C4-2B (cell line): ENCODE results near the gene WASF2.

Source experiments
- H3K27ac ChIP-seq: fragments of 450-650 bp; 2 replicates; pipeline ENCODE4 v1.5.1; 2017
- ZFX ChIP-seq: fragments of 450-650 bp; IDR thresholded peaks from 2 replicates; pipeline ENCODE4 v1.6.1; 2017
- TF ChIP-seq, protein P1 (sequence below): fragments of 450-650 bp; conservative IDR thresholded peaks from 2 replicates; pipeline ENCODE4 v1.5.1; 2017; ENCODE audit warnings: mild to moderate bottlenecking

Gene WASF2

GRCh38 chr1:27451343-27451742, 38.6 kb downstream of the WASF2 start:
- H3K27ac ChIP-seq: no peak overlapping the region
- no peak for TF ChIP-seq ZFX
- TF ChIP-seq, protein P1, sequence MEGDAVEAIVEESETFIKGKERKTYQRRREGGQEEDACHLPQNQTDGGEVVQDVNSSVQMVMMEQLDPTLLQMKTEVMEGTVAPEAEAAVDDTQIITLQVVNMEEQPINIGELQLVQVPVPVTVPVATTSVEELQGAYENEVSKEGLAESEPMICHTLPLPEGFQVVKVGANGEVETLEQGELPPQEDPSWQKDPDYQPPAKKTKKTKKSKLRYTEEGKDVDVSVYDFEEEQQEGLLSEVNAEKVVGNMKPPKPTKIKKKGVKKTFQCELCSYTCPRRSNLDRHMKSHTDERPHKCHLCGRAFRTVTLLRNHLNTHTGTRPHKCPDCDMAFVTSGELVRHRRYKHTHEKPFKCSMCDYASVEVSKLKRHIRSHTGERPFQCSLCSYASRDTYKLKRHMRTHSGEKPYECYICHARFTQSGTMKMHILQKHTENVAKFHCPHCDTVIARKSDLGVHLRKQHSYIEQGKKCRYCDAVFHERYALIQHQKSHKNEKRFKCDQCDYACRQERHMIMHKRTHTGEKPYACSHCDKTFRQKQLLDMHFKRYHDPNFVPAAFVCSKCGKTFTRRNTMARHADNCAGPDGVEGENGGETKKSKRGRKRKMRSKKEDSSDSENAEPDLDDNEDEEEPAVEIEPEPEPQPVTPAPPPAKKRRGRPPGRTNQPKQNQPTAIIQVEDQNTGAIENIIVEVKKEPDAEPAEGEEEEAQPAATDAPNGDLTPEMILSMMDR: no peak

GRCh38 chr1:27448982-27449381, 41.0 kb downstream of the WASF2 start:
- TF ChIP-seq, protein P1: no peak
- TF ChIP-seq ZFX: no peak
- H3K27ac ChIP-seq: no peak overlapping the region

- TF ChIP-seq, protein P1: no peak
- no peak for TF ChIP-seq ZFX
These were observed 42.1 kb downstream of the WASF2 start for GRCh38 chr1:27447883-27448282.

DNA sequence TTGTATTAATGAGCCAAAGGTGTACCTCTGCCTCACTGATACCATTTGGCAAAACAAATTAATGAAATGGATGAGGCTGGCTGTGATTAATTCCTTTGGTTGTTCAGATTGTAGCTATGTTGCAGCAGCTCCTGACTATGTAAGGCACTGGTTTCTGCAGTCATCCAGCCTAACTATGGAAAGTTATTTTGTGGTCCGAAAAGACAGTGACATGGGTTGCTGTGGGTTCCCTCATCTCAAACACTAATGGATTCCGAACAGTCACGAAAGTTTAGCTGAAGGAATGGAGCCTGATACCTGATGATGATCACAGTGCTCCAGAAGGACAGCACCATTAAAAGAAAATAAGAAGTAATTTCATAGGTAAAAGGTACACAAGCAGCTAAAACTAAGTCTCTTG, 42.6 kb downstream of the WASF2 start:
- H3K27ac ChIP-seq: no peak overlapping the region
- TF ChIP-seq ZFX: no peak
- TF ChIP-seq, protein P1: no peak

More at GRCh38 chr1:27447883-27448282, 42.1 kb downstream of the WASF2 start:
- no peak overlapping the region for H3K27ac ChIP-seq

- no peak overlapping the region for H3K27ac ChIP-seq
These were observed 43.4 kb downstream of the WASF2 start for GRCh38 chr1:27446496-27447020.

GRCh38 chr1:27445177-27445936, 44.6 kb downstream of the WASF2 start:
- no peak overlapping the region for H3K27ac ChIP-seq
- no peak for TF ChIP-seq ZFX
- TF ChIP-seq, protein P1: no peak

More at GRCh38 chr1:27446496-27447020, 43.4 kb downstream of the WASF2 start:
- TF ChIP-seq, protein P1: no peak
- no peak for TF ChIP-seq ZFX

DNA sequence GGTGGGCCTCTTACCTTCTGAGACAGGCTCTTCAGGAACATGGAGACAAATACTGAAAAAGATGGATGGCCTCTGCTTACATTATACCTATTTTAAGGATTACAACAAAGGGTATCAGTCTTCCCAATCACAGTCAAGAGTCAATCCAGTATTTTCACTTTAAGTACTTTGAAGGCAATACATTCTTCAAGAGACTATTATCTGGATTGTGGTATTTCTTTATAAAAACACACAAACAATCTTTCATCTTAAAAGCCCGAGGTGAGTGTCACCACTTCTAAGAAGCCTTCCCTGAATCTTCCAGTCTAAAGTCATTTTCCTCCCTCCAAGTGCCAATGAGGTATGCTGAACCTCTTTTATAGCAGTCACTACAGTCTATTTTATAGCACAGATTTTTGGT, 45.3 kb downstream of the WASF2 start:
- no peak for TF ChIP-seq ZFX
- TF ChIP-seq, protein P1: no peak
- no peak overlapping the region for H3K27ac ChIP-seq
